Measurements from ENCODE around the gene PLA2G2F. TPM values are rescaled to one million over a fixed set of nuclear protein-coding genes. Genes with fewer than 3 reads are reported as not detected.

Gene PLA2G2F
- not detected for total RNA-seq

DNA sequence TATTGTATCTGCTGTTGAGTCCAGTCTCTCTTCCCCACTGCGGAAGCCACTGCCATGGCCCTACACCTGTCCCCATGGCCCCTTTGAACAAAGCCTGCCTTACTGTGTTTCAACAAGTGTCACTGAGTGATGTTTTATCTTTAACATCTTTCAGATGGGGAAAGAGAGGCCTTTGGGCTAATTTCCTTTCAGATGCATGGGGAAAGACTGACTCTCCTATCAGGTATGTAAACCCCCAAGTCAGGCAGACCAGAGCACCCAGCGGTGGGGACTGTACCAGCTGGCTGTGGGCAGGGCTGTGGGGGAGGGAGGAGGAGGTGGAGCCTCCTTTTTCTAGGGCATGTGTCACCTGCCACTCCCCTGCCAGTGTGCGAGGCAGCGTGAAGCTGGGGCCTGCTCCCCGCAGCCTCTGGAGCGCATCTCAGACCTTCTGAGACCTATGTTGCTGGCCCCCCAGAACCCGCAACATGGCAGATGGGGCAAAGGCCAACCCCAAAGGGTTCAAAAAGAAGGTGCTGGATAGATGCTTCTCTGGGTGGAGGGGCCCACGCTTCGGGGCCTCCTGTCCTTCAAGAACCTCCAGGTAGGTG lies at the start of gene PLA2G2F:
Gene PLA2G2F (plus strand): TSS at position 363 of the 590 bp plus-strand sequence. CDS start 105 bp downstream, at position 468.

DNA sequence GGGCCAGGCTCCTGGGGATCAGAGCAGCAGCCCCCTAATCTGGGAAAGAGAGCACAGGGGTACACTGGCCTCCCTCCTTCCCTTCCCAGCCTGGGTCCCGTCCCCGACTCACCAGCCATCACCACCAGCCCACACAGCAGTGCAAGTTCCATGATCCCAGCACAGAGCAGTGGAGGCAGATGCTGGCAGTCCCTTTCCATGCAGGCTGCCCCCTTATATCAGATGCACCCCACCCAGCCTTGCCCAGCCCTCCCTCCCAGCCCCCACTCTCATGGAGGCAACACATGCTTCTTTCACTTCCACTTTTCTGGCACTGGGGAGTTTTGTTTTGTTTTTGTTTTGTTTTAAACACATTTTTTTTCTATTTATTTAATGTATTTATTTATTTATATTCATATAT lies 19.8 kb upstream of the PLA2G2F start, which contains the start of gene PLA2G2D:
Gene PLA2G2D (minus strand): TSS at position 190 of the 400 bp plus-strand sequence. CDS start 38 bp downstream, at position 152.

DNA sequence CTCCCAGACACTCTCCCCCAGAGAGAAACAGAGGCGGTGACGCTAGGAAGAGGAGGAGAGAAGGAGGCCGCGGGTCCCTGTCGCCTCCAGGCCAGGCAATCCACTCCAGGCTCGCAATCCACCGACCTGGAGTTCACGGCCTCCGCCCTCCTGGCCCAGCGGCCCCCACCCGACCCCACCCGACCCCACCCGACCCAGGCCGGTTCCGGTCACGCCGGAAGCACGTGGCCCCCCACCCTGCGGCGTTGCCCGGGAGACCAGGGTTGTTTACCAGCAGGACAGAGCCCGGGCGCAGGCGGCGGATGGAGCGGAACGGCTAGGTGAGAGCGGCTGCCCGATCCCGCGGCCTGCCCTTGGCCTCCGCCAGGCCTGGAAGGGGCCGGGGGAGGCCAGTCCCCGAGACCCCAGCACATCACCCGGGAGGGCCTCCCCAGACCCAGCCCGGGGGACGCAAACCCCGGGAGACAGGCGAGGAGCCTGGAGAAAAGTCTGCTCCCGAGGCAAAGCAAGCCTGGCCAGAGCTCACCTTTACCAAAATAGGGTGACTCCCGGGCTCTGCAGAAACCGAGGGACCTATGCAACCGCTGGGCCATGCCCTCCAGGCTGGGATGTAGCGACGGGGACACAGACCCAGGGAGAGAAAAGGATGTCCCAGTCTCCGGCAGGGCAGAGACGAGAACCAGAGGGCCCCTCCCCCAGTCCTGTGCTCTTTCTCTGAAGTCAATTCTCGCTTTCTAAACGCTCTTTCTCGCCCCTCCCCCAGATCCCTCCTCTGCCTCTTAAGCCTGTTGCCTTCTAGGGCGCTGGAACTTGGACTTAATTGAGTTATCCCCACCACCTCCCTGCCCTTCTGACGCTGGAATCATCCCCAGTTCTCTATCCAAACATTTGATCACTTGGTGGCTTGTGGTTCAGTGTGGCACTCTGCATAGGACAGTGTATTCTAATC lies 47.0 kb downstream of the PLA2G2F start, which contains the start of the genes PLA2G2C and UBXN10:
Gene PLA2G2C (minus strand): TSS at position 685 of the 949 bp plus-strand sequence. CDS start 9,155 bp downstream, outside the sequence.
Gene UBXN10 (plus strand): TSS at position 263 of the 949 bp plus-strand sequence. CDS start 4,466 bp downstream, outside the sequence.

Other genes starting within 250 kb of the PLA2G2F start
- gene PLA2G2E, start 215.7 kb upstream of the PLA2G2F start, total RNA-seq: not detected
- gene PLA2G2A, start 159.7 kb upstream of the PLA2G2F start, total RNA-seq: not detected
- gene PLA2G5, start 69.1 kb upstream of the PLA2G2F start, total RNA-seq: not detected
- gene PLA2G2D, start 19.8 kb upstream of the PLA2G2F start, total RNA-seq: not detected
- 2.5 TPM for gene UBXN10, start 46.8 kb downstream of the PLA2G2F start, total RNA-seq
- not detected for gene PLA2G2C, start 47.2 kb downstream of the PLA2G2F start, total RNA-seq
- gene VWA5B1, start 151.6 kb downstream of the PLA2G2F start, total RNA-seq: 0.63 TPM